GM19193 (cell line): ENCODE data around the gene SV2C.

Experiments used
- POLR2A ChIP-seq: IDR thresholded peaks from 4 replicates; pipeline ENCODE4 v1.6.1; 2011; ENCODE audit not compliant: insufficient read depth, insufficient read length; ENCODE audit errors: extremely low read depth

The SV2C gene

GRCh38 chr5:76273206-76273885 lies 190.2 kb downstream of the SV2C start:
- no peak for TF ChIP-seq POLR2A

- TF ChIP-seq POLR2A, result no peak
These were observed 191.4 kb downstream of the SV2C start for GRCh38 chr5:76274571-76274970.

- TF ChIP-seq POLR2A, result no peak
These were observed 194.6 kb downstream of the SV2C start for GRCh38 chr5:76277736-76278135.

GRCh38 chr5:76278261-76278789 lies 195.1 kb downstream of the SV2C start:
- no peak for TF ChIP-seq POLR2A

GRCh38 chr5:76280494-76280893 lies 197.3 kb downstream of the SV2C start:
- TF ChIP-seq POLR2A, result no peak

- TF ChIP-seq POLR2A, result no peak
These were observed 200.5 kb downstream of the SV2C start for GRCh38 chr5:76283670-76284069.

- no peak for TF ChIP-seq POLR2A
These were observed 206.5 kb downstream of the SV2C start for GRCh38 chr5:76289692-76290091.

GRCh38 chr5:76290321-76290757 lies 207.2 kb downstream of the SV2C start:
- TF ChIP-seq POLR2A, result no peak

GRCh38 chr5:76291305-76292077 lies 208.3 kb downstream of the SV2C start:
- TF ChIP-seq POLR2A, result no peak

- no peak for TF ChIP-seq POLR2A
These were observed 209.6 kb downstream of the SV2C start for GRCh38 chr5:76292620-76293322.

GRCh38 chr5:76294573-76294972 lies 211.4 kb downstream of the SV2C start:
- no peak for TF ChIP-seq POLR2A

GRCh38 chr5:76298852-76299251 lies 215.7 kb downstream of the SV2C start:
- no peak for TF ChIP-seq POLR2A

- no peak for TF ChIP-seq POLR2A
These were observed 216.4 kb downstream of the SV2C start for GRCh38 chr5:76299592-76299991.

GRCh38 chr5:76303921-76304320 lies 220.7 kb downstream of the SV2C start:
- no peak for TF ChIP-seq POLR2A

- TF ChIP-seq POLR2A, result no peak
These were observed 222.1 kb downstream of the SV2C start for GRCh38 chr5:76305269-76305668.
